ENCODE results near the gene MTHFD2.

- no peak for TF ChIP-seq CTCF (IDR thresholded peaks at IDR 0.05)
- no peak for TF ChIP-seq EZH2 (IDR thresholded peaks at IDR 0.05)
These were observed 3.6 kb upstream of the MTHFD2 start for GRCh38 chr2:74194799-74195198.
